ENCODE measurements around the gene TSPEAR. TPM values are rescaled to one million over a fixed set of nuclear protein-coding genes. Genes with fewer than 3 reads are reported as not detected.

The TSPEAR gene
- total and polyA plus RNA-seq, 9 of the 15 experiments (the other 6 are each of a cell fraction or from before 2014, with no cell fraction given): not detected

GRCh38 chr21:44666401-44667320, 44.7 kb downstream of the TSPEAR start, which contains the start of gene KRTAP12-2:
KRTAP12-2 (minus strand) TSS chr21:44666927; CDS start chr21:44666886, 41 bp downstream.
- no peak for TF ChIP-seq ZFP36 (IDR thresholded peaks at IDR 0.05; ENCODE audit: low read depth, low read length, partially characterized antibody)
- no peak for TF ChIP-seq ZNF609 (CRISPR knock-in tag; IDR thresholded peaks at IDR 0.05; ENCODE audit: borderline replicate concordance)
- TF ChIP-seq HMGN3 (IDR thresholded peaks at IDR 0.05; ENCODE audit: borderline replicate concordance, extremely low read depth, insufficient read length, low read depth, low read length): no peak
- TF ChIP-seq USF1 (CRISPR knock-in tag; IDR thresholded peaks at IDR 0.05): no peak
- no TSS peak for BruUV-seq (replicated peaks)
- POLR2A ChIA-PET: interaction anchor here (0.8 kb wide), 1 partner anchor 1305 kb away, joined by 3 read pairs; no protein-coding TSS in a partner anchor
- WGBS (ENCODE audit: insufficient coverage, low coverage, missing lambda C conversion rate): under 1% methylated on average over 19 of the region's 19 CpGs
- intact Hi-C loops (cut with micrococcal nuclease): no loop called here
- H3K4me1 ChIP-seq (replicated peaks in 1 of 2; ENCODE audit: control insufficient read depth in 2 of 2, insufficient read depth in 2 of 2, low read length in 2 of 2): no peaks in the 10 kb centered on the region
- H2AFZ ChIP-seq (ENCODE audit: low read depth, low read length): no peak within 1 kb of the TSS
- in situ Hi-C loops (cut with MboI): no loop called here
- no peak within 1 kb of the TSS for H3K27ac ChIP-seq (ENCODE audit: extremely low read depth, low read depth, low read length)
- no peaks in the 10 kb centered on the region for H3K36me3 ChIP-seq (ENCODE audit: control insufficient read depth, insufficient read depth, low read length)
- H3K4me3 ChIP-seq: no peak within 1 kb of the TSS
- ATAC-seq (no peak), DNase-seq (ENCODE audit: extremely low read depth in 1 of 4, low spot score in 3 of 4) (no peak), FAIRE-seq (no peak)
- no peak within 1 kb of the TSS for H3K9ac ChIP-seq (ENCODE audit: insufficient read depth in 1 of 2, low read depth in 2 of 2, low read length in 2 of 2)
- peaks cover 4% of the 10 kb centered on the region for H3K9me3 ChIP-seq (replicated peaks; ENCODE audit: control insufficient read depth, insufficient read depth, low read depth, low read length)
- CTCF ChIA-PET (ENCODE audit: low intra/inter-chr PET ratio): no interaction called here
- no peaks in the 10 kb centered on the region for H3K79me2 ChIP-seq (ENCODE audit: control insufficient read depth, insufficient read depth, low read length)
- no peaks in the 10 kb centered on the region for H3K9me1 ChIP-seq (ENCODE audit: control insufficient read depth, insufficient read depth, low read length)
- no peaks in the 10 kb centered on the region for H3K27me3 ChIP-seq (ENCODE audit: control insufficient read depth in 2 of 2, insufficient read depth in 2 of 2, low read length in 2 of 2)
- no peak within 1 kb of the TSS for H3K4me2 ChIP-seq (ENCODE audit: insufficient read depth, low read length)
- no peaks in the 10 kb centered on the region for H4K20me1 ChIP-seq (replicated peaks; ENCODE audit: control insufficient read depth, insufficient read depth, low read length)
